Measurements from ENCODE around the gene RHOF. TPM values are rescaled to one million over a fixed set of nuclear protein-coding genes. Genes with fewer than 3 reads are reported as not detected.

The RHOF gene
- total RNA-seq, 1 donor from 2014 or later, result 41.0 TPM

- peaks cover 78% of the 10 kb centered on the region for H3K36me3 ChIP-seq
- DNase-seq, result no peak
Measured at GRCh38 chr12:121816925-121817647, 23.6 kb upstream of the RHOF start.

GRCh38 chr12:121815263-121815662, 21.8 kb upstream of the RHOF start:
- intact Hi-C loops (cut with DNase I), result no loop called here
- Histone ChIP-seq H3K27ac (no peak overlapping the region), H3K4me3 (no peak overlapping the region), H3K4me1 (peaks cover 34% of the 10 kb centered on the region), H3K27me3 (no peaks in the 10 kb centered on the region), H3K9me3 (no peaks in the 10 kb centered on the region), H3K36me3 (peaks cover 69% of the 10 kb centered on the region)
- DNase-seq, result no peak
- no peak for TF ChIP-seq CTCF (IDR thresholded peaks at IDR 0.05)
- ATAC-seq, result no peak

More at GRCh38 chr12:121816925-121817647, 23.6 kb upstream of the RHOF start:
- H3K27ac ChIP-seq, result no peak overlapping the region
- H3K9me3 ChIP-seq, result no peaks in the 10 kb centered on the region
- ATAC-seq, result no peak
- intact Hi-C loops (cut with DNase I), result no loop called here
- H3K27me3 ChIP-seq, result no peaks in the 10 kb centered on the region
- peaks cover 17% of the 10 kb centered on the region for H3K4me1 ChIP-seq
- H3K4me3 ChIP-seq, result no peak overlapping the region
- no peak for TF ChIP-seq CTCF (IDR thresholded peaks at IDR 0.05)

- no peak for TF ChIP-seq CTCF (IDR thresholded peaks at IDR 0.05)
- intact Hi-C loops (cut with DNase I), result no loop called here
- H3K27ac ChIP-seq, result no peak overlapping the region
- H3K27me3 ChIP-seq, result no peaks in the 10 kb centered on the region
- H3K36me3 ChIP-seq, result peaks cover 69% of the 10 kb centered on the region
- no peaks in the 10 kb centered on the region for H3K9me3 ChIP-seq
- DNase-seq, result no peak
- ATAC-seq, result no peak
- H3K4me3 ChIP-seq, result no peak overlapping the region
- peaks cover 35% of the 10 kb centered on the region for H3K4me1 ChIP-seq
Measured at GRCh38 chr12:121814429-121815119, 21.1 kb upstream of the RHOF start.

- no peak for TF ChIP-seq CTCF (IDR thresholded peaks at IDR 0.05)
- Histone ChIP-seq H3K4me1 (peaks cover 35% of the 10 kb centered on the region), H3K36me3 (peaks cover 69% of the 10 kb centered on the region), H3K9me3 (no peaks in the 10 kb centered on the region), H3K27ac (no peak overlapping the region), H3K4me3 (no peak overlapping the region), H3K27me3 (no peaks in the 10 kb centered on the region)
- no peak for DNase-seq
- intact Hi-C loops (cut with DNase I), result no loop called here
- ATAC-seq, result no peak
Measured at GRCh38 chr12:121813951-121814350, 20.5 kb upstream of the RHOF start.

GRCh38 chr12:121812921-121813896, 19.7 kb upstream of the RHOF start:
- Histone ChIP-seq H3K27me3 (no peaks in the 10 kb centered on the region), H3K9me3 (no peaks in the 10 kb centered on the region), H3K4me3 (peak overlapping the region; percentile 70), H3K36me3 (peaks cover 69% of the 10 kb centered on the region), H3K4me1 (peaks cover 35% of the 10 kb centered on the region), H3K27ac (no peak overlapping the region)
- intact Hi-C loops (cut with DNase I), result no loop called here
- no peak for DNase-seq
- TF ChIP-seq CTCF (IDR thresholded peaks at IDR 0.05), result no peak
- no peak for ATAC-seq
